Muscle layer of colon (tissue), 2 donors: ENCODE data around the gene SBSN.
"Not testable (repeated sequence)": the region's sequence is repeated elsewhere in the genome, so short reads cannot be mapped to it uniquely, and the experiment has no call there.

Experiments
- H3K27ac ChIP-seq: one replicate; pipeline ENCODE4 v1.7.0; 2013; ENCODE audit warnings: low read depth, mild to moderate bottlenecking, low read length, moderate library complexity
- H3K27me3 ChIP-seq, 2 donors: one replicate each; pipeline ENCODE4 v1.7.0; 2013; ENCODE audit warnings: low read length in 2 of 2, mild to moderate bottlenecking in 2 of 2; ENCODE audit not compliant: insufficient read depth in 2 of 2, control insufficient read depth in 1 of 2
- H3K36me3 ChIP-seq: one replicate; pipeline ENCODE4 v1.7.0; 2013; ENCODE audit warnings: mild to moderate bottlenecking, low read length; ENCODE audit not compliant: insufficient read depth
- H3K4me1 ChIP-seq: one replicate; pipeline ENCODE4 v1.7.0; 2013; ENCODE audit warnings: mild to moderate bottlenecking, low read length; ENCODE audit not compliant: insufficient read depth
- H3K4me3 ChIP-seq, 2 donors: one replicate each; pipeline ENCODE4 v1.7.0; 2013; ENCODE audit warnings: low read length in 2 of 2, low read depth in 1 of 2, mild to moderate bottlenecking in 1 of 2, moderate library complexity in 1 of 2
- H3K9ac ChIP-seq: one replicate; pipeline ENCODE4 v1.7.0; 2013; ENCODE audit warnings: low read length
- H3K9me3 ChIP-seq: one replicate; pipeline ENCODE4 v1.7.0; 2013; ENCODE audit warnings: mild to moderate bottlenecking, low read length
- donor health status: abdominal sarcoma.
- donor health status: Adenocarcinoma of cecum.

The SBSN gene

GRCh38 chr19:35478794-35479677 is 49.1 kb downstream of the SBSN start:
- Histone ChIP-seq H3K4me3 (no peak overlapping the region), H3K4me1 (no peaks in the 10 kb centered on the region), H3K9ac (no peak overlapping the region), H3K9me3 (no peaks in the 10 kb centered on the region), H3K27ac (no peak overlapping the region), H3K27me3 (no peaks in the 10 kb centered on the region), H3K36me3 (no peaks in the 10 kb centered on the region)

GRCh38 chr19:35476149-35476548 is 52.0 kb downstream of the SBSN start:
- Histone ChIP-seq H3K4me1 (no peaks in the 10 kb centered on the region), H3K9ac (no peak overlapping the region), H3K4me3 (no peak overlapping the region), H3K36me3 (no peaks in the 10 kb centered on the region), H3K27me3 (no peaks in the 10 kb centered on the region), H3K9me3 (no peaks in the 10 kb centered on the region), H3K27ac (no peak overlapping the region)

GRCh38 chr19:35474594-35474993 is 53.5 kb downstream of the SBSN start:
- not testable (repeated sequence) for H3K9me3 ChIP-seq, H3K36me3 ChIP-seq, H3K4me1 ChIP-seq, H3K9ac ChIP-seq, H3K27ac ChIP-seq, H3K27me3 ChIP-seq, H3K4me3 ChIP-seq

GRCh38 chr19:35474104-35474503 is 54.0 kb downstream of the SBSN start:
- H3K4me1 ChIP-seq = no peaks in the 10 kb centered on the region
- H3K9me3 ChIP-seq = no peaks in the 10 kb centered on the region
- H3K27ac ChIP-seq = no peak overlapping the region
- no peak overlapping the region for H3K9ac ChIP-seq
- no peak overlapping the region for H3K4me3 ChIP-seq
- H3K27me3 ChIP-seq = no peaks in the 10 kb centered on the region
- no peaks in the 10 kb centered on the region for H3K36me3 ChIP-seq
